ENCODE measurements around the gene TNS3. TPM values are rescaled to one million over a fixed set of nuclear protein-coding genes. Genes with fewer than 3 reads are reported as not detected.

Gene TNS3
- total and polyA plus RNA-seq, 2 donors (not counting 3 experiments of a cell fraction or from before 2014, with no cell fraction given), result 10.4 to 45.1 TPM

DNA sequence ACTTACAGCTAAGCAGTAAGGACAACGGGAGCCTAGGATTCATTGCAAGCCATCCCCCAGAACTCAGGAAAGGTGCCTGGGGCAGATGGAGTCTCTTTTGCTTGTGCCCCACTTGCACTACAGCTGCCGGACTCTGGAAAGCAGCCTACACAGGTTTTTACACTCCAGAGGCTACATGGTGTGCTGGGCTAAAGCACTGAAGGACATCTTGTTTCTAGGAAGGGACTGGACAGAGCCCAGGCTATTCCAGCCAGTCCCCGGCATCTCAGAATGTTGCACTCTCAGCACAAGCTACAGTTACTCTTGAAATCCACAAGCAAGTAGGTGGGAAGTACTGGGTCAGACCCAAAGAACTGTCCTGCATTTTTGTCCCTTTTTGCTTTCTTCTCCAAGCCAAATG is 333.1 kb downstream of the TNS3 start:
- no peak overlapping the region for H3K4me2 ChIP-seq (ENCODE audit: insufficient read depth, low read length)
- no peak overlapping the region for H2AFZ ChIP-seq (ENCODE audit: low read depth, low read length)
- DNase-seq (ENCODE audit: low read depth, low spot score), result no peak
- H3K9me3 ChIP-seq (replicated peaks; ENCODE audit: control insufficient read depth, insufficient read depth, low read length), result no peaks in the 10 kb centered on the region
- dilution Hi-C loops (cut with MboI; ENCODE audit: extremely low pct_ligation_motif_present, low sequenced_read_pairs) (no loop called here), intact Hi-C loops (cut with micrococcal nuclease) (no loop called here)
- H3K9me1 ChIP-seq (replicated peaks; ENCODE audit: control insufficient read depth, extremely low read depth, insufficient read depth, low read length), result no peaks in the 10 kb centered on the region
- ChIA-PET POLR2A (no interaction called here), CTCF (no interaction called here)
- FAIRE-seq, result no peak
- no peak overlapping the region for H3K27ac ChIP-seq (ENCODE audit: insufficient read depth, low read depth, low read length)
- peaks cover 7% of the 10 kb centered on the region for H3K4me1 ChIP-seq (ENCODE audit: control insufficient read depth, extremely low read depth, insufficient read depth, low read length)
- H3K9ac ChIP-seq (replicated peaks; ENCODE audit: extremely low read depth, insufficient read depth, low read length), result no peak overlapping the region
- peaks cover 0 to 8% of the 10 kb centered on the region in 2 experiments for H3K27me3 ChIP-seq (ENCODE audit: control insufficient read depth in 2 of 2, insufficient read depth in 2 of 2, low read length in 2 of 2)
- TF ChIP-seq, protein P1, sequence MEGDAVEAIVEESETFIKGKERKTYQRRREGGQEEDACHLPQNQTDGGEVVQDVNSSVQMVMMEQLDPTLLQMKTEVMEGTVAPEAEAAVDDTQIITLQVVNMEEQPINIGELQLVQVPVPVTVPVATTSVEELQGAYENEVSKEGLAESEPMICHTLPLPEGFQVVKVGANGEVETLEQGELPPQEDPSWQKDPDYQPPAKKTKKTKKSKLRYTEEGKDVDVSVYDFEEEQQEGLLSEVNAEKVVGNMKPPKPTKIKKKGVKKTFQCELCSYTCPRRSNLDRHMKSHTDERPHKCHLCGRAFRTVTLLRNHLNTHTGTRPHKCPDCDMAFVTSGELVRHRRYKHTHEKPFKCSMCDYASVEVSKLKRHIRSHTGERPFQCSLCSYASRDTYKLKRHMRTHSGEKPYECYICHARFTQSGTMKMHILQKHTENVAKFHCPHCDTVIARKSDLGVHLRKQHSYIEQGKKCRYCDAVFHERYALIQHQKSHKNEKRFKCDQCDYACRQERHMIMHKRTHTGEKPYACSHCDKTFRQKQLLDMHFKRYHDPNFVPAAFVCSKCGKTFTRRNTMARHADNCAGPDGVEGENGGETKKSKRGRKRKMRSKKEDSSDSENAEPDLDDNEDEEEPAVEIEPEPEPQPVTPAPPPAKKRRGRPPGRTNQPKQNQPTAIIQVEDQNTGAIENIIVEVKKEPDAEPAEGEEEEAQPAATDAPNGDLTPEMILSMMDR (IDR thresholded peaks at IDR 0.05; ENCODE audit: extremely low read depth in 1 of 2, insufficient read depth in 1 of 2, low read depth in 1 of 2, low read length in 2 of 2), result no peak
- TF ChIP-seq FOS (IDR thresholded peaks at IDR 0.05; ENCODE audit: borderline replicate concordance, insufficient read depth, low read length) (no peak), GATA2 (IDR thresholded peaks at IDR 0.05; ENCODE audit: insufficient read depth, insufficient read length, low read depth, low read length) (no peak), MYC (IDR thresholded peaks at IDR 0.05; ENCODE audit: low read depth, low read length) (no peak), JUN (IDR thresholded peaks at IDR 0.05; ENCODE audit: borderline replicate concordance, insufficient read depth, insufficient read length, low read depth) (no peak), POLR2AphosphoS5 (IDR thresholded peaks at IDR 0.05; ENCODE audit: insufficient read depth, low read depth, low read length) (no peak), EZH2 (IDR thresholded peaks at IDR 0.05; ENCODE audit: borderline replicate concordance, low read depth, low read length, severe bottlenecking) (no peak)
- TF ChIP-seq, protein P2, sequence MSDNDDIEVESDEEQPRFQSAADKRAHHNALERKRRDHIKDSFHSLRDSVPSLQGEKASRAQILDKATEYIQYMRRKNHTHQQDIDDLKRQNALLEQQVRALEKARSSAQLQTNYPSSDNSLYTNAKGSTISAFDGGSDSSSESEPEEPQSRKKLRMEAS (IDR thresholded peaks at IDR 0.05; ENCODE audit: insufficient read depth, insufficient read length), result no peak
- BruUV-seq (replicated peaks), result no TSS peak
- H3K4me3 ChIP-seq (replicated peaks in 1 of 3; ENCODE audit: insufficient read depth in 1 of 3, low read depth in 1 of 3, low read length in 3 of 3), result no peak overlapping the region
- H3K79me2 ChIP-seq (ENCODE audit: control insufficient read depth, insufficient read depth, low read length), result no peaks in the 10 kb centered on the region
- no peaks in the 10 kb centered on the region for H4K20me1 ChIP-seq (replicated peaks; ENCODE audit: control insufficient read depth, extremely low read depth, insufficient read depth, low read length)
- H3K36me3 ChIP-seq (ENCODE audit: control insufficient read depth in 2 of 2, extremely low read depth in 1 of 2, insufficient read depth in 2 of 2, low read length in 2 of 2), result no peaks in the 10 kb centered on the region

Data from endothelial cell of umbilical vein (primary cell).